NCI-H2107 treated with DMSO at 0.1 percent for 48 hours (cell line): ENCODE data around the gene PTGER4.
"Not testable (repeated sequence)": the region's sequence is repeated elsewhere in the genome, so short reads cannot be mapped to it uniquely, and the experiment has no call there.

Experiments
- DNase-seq: peaks from one replicate; lab custom pipeline; 2025; ENCODE audit not compliant: unreplicated experiment; lab: John Stamatoyannopoulos, UW

The PTGER4 gene

DNA sequence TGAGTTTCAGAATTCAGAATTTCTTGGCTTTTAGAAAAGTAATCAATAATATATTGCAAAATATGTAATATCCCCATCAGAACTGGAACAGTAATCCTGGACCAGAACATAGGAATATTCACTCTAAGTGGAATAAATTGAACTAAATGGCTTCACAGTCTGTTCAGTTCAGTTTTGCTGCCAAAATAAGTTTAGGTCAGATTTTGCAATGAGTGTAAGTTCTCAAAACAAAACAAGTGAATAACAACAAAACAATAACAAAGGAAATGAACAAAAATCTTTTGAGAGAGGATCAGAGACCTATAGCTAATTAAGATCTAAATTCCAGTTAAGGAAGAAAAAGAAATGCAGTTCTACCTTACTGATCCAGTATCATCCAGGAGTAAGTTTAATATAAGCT lies 9.3 kb downstream of the PTGER4 start:
- no peak for DNase-seq

DNA sequence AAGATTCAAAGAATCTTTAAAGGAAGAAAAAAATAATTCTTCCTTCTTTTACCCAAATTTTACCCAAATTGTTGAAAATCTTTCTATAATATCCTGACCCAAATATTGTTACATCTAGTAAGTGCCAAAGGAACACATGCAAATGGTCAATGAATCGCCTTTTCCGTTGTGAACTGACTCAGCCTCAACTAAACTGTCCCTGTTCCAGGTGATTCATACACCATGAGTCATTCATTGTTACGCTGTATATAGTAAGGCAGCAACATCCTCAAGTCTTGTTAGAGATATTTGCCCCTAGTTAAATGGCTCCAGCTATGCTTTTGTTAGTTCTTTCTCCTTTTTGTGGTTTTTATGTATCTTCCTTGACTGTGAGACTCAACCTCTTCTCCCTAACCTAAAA lies 9.7 kb downstream of the PTGER4 start:
- no peak for DNase-seq

DNA sequence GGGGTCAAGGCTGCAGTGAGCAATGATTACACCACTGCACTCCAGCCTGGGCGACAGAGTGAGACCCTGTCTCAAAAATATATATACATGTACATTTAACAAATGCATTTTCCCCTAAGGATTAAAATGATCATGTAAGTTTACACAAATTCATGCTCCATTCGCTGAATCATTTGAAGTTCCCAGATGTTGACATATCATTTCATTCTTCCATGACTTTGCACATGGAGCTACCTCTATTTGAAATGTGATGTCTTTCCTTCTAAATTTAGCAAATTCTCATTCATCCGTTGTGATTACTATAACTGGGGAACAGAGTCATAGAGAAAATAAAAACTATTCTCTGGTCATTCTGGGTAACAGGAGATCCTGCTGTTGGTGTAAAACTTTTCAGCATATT lies 10.6 kb downstream of the PTGER4 start:
- no peak for DNase-seq

GRCh38 chr5:40691894-40692293 lies 12.2 kb downstream of the PTGER4 start:
- no peak for DNase-seq

- DNase-seq, result no peak
Observed at GRCh38 chr5:40694433-40694832, 14.7 kb downstream of the PTGER4 start.

GRCh38 chr5:40700116-40700782 lies 20.5 kb downstream of the PTGER4 start:
- no peak for DNase-seq

GRCh38 chr5:40702027-40702426 lies 22.3 kb downstream of the PTGER4 start:
- DNase-seq, result not testable (repeated sequence)

DNA sequence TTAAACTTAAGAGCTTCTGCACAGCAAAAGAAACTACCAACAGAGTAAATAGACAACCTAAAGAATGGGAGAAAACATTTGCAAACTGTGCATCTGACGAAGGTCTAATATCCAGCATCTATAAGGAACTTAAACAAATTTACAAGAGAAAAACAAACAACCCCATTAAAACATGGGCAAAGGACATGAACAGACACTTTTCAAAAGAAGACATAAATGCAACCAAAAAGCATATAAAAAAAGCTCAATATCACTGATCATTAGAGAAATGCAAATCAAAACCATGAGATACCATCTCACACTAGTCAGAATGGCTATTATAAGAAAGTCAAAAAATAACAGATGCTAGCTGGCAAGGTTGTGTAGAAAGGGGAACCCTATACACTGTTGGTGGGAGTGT lies 25.8 kb downstream of the PTGER4 start:
- not testable (repeated sequence) for DNase-seq

DNA sequence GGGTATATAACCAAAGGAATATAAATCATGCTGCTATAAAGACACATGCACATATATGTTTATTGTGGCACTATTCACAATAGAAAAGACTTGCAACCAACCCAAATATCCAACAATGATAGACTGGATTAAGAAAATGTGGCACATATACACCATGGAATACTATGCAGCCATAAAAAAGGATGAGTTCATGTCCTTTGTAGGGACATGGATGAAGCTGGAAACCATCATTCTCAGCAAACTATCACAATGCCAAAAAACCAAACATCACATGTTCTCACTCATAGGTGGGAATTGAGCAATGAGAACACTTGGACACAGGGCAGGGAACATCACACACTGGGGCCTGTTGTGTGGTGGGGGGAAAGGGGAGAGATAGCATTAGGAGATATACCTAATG lies 30.9 kb downstream of the PTGER4 start:
- not testable (repeated sequence) for DNase-seq

DNA sequence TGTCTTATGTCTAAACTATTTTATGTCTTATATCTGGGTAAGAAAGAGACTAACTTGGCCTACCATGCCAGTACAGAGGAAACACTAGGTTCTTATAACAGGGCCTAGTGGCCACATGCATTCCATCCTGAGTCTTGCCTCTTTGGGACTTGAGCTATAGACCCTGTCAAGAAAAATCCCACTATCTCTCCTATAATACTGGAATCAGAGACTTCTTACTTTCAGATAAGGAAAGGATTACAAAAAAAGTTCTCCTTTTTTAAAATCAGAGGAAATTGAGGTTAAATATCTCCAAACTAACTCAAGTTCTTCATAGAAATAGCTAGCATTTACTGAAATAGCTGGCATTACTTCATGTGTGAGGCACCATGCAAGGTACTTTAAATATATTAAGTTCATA lies 34.3 kb downstream of the PTGER4 start:
- no peak for DNase-seq

DNA sequence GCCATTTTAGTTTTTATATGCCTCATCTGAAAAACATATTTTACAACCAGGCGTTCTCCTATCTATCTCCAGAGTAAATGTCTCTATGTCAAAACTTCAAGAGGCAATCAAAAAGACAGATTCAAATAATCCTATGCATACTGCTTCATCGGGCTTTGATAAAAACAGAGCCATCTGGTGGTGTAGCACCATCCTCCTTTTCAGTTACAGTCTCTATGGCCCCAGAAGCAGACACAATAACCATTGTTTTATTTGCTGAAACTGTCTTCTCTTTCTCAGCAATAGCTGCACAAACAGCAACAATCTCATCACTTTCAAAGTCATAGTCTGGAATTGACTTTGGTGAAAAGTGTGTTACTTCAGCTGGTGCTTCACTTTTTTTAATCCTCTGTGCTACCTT lies 36.3 kb downstream of the PTGER4 start:
- DNase-seq, result no peak

DNA sequence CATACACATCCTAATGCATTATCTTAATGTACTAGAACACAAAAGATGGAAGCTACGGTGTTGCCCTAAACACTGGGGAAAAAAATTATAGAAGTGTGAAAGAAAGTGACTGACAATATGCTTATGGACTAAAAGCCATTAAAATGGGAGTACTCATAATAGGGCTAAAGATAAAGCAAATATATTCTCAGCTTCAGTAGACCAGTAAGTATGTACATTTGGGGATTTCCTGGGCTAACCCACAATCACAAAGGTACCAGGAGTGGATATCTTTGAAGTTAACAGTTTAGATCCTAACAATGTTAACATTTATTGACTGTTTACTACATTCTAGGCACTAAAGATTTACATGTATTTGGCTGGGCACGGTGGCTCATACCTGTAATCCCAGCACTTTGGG lies 36.9 kb downstream of the PTGER4 start:
- DNase-seq, result no peak

DNA sequence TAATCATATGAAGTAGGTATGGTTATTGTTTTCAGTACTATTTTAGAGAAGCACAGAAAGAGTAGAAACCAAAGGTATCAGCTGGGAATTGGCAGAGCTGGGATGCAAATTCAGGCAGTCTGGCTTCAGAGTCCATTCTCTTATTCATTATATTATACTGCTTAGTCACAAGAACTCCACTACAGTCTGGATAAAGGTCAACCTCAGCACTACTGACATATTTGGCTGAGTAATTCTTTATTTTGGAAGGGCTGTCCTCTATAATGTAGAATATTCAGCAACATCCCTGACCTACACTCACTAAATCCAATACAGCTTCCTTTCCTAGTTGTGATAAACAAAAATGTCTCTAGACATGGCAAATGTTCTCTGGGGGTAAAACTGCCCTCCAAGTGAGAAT lies 37.6 kb downstream of the PTGER4 start:
- DNase-seq, result no peak

DNA sequence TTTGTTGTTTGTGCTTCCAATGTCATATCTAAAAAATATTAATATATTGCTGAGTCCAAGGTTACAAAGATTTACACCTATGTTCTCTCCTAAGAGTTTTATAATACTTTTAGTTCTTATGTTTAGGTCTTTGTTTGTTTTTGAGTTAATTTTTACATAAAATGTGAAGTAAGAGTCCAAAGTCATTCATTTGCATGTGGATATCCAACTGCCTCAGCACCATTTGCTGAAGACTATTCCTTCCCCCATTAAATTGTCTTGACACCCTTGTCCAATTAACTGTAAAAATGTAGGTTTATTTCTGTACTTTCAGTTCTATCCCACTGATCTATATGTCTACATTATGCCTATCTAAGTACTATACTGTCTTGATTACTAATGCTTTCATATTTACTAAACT lies 40.4 kb downstream of the PTGER4 start:
- no peak for DNase-seq

DNA sequence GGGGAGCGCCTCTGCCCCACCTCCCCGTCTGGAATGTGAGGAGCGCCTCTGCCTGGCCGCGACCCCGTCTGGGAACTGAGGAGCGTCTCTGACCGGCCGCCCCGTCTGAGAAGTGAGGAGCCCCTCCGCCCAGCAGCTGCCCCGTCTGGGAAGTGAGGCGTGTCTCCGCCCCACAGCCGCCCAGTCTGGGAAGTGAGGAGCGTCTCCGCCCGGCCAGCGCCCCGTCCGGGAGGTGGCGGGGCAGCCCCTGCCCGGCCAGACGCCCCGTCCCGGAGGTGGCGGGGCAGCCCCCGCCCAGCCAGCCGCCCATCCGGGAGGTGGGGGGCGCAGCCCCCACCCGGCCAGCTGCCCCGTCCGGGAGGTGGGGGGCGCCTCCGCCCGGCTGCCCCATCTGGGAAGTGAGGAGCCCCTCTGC lies 42.8 kb downstream of the PTGER4 start:
- not testable (repeated sequence) for DNase-seq

GRCh38 chr5:40733434-40733833 lies 53.7 kb downstream of the PTGER4 start:
- no peak for DNase-seq

DNA sequence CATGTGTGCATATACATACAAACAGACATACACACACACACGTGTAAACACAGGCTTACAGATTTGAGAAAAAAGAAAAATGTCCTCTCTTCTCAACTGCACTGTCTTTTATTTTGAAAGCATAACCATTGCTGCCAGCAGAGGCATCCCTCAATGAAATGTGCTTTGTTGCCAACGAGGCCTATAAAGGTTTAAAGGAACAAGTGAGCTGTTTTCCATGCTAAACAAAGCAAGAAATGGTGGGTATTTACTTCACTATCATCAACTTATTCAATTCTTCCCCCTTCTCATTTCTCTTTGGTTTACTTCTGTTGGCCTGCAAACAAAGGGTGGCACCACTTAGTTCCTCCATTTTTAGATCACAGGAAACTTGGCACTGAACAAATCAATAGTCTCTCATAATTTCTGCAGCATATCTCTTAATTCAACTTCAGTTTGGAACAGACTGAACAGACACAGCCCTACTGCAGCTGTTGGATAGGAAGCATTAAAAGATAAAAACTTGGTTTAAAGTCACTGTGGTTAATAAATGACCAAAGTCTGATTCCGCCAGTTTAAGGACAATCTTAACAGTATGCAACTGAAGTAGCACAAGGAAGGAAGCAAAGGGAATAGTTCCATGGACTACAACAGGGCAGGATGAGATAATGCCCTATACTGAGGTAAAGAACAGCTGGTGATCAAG lies 54.3 kb downstream of the PTGER4 start:
- DNase-seq, result no peak

DNA sequence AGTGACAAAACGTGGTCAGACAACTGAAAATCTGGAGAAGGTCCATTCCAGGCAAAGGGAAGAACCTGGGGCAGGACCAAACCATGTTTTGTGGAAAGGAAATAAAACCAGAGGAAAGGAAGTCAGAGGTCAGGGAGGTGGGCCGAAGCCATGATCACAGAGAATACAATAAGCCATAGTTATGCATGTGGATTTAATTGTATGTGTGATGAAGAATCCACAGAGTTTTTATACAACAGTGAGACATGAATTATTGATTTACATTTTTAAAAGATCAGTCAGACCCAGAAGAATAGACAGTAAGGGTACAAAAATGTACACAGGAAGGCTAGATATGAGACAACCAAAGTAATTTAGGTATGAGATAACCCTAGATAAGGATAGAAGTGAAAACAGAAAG lies 55.3 kb downstream of the PTGER4 start:
- DNase-seq, result no peak

DNA sequence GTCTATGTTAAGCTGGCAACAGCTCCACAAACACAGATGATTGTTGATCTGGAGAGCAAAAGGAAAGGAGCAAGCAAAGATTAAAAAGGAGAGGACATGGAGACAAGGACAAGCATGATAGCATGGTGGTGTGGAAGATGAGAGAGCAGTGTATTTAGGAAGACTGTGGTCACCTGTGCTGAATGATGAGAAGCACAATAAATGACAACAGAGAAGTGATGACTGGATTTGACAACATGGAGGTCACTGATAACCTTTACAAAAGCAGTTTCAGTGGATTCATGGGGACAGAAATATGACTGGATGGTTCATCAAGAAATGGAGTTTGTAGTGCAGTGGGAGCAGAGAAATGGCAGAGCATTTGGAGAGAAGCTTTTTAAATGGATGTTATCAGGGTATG lies 55.9 kb downstream of the PTGER4 start:
- DNase-seq, result no peak

GRCh38 chr5:40736103-40736875 lies 56.6 kb downstream of the PTGER4 start:
- DNase-seq, result peak; percentile 25

DNA sequence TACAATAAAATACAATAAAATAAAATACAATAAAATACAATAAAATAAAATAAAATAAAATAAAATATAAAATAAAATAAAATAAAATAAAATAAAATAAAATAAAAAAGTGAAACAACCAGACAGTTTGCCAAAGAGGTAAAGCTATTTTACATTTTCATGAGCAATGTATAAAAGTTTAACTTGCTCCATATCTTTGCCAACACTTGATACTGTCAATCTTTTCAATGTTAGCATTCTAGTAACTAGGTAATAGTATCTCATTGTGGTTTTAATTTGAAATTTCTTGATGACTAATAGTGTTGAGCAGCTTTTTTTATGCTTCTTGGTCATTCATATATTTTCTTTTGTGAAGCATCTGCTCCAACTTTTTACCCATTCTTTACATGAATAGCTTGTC lies 58.8 kb downstream of the PTGER4 start:
- no peak for DNase-seq
